Measurements from ENCODE around the gene SLA2. TPM values are rescaled to one million over a fixed set of nuclear protein-coding genes. Genes with fewer than 3 reads are reported as not detected.
"Not testable (repeated sequence)": the region's sequence is repeated elsewhere in the genome, so short reads cannot be mapped to it uniquely, and the experiment has no call there.

The SLA2 gene
- total RNA-seq, 1 donor from 2014 or later = 0.18 TPM

DNA sequence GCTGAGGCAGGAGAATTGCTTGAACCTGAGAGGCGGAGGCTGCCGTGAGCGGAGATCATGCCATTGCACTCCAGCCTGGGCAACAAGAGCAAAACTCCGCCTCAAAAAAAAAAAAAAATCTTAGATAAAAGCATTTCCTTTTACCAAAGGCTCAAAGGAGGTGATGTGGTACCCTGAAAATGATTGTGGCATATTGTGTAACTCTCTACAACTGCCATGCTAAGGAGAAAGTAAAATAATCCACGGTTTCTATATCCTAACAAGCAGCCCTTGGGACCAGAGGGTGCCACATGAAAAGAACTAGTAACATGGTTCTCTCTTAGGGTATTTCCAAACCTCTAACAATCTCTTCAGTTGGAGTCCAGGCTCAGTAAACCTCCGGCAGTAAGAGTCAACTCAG lies 38.8 kb upstream of the SLA2 start:
- TF ChIP-seq, protein P1, sequence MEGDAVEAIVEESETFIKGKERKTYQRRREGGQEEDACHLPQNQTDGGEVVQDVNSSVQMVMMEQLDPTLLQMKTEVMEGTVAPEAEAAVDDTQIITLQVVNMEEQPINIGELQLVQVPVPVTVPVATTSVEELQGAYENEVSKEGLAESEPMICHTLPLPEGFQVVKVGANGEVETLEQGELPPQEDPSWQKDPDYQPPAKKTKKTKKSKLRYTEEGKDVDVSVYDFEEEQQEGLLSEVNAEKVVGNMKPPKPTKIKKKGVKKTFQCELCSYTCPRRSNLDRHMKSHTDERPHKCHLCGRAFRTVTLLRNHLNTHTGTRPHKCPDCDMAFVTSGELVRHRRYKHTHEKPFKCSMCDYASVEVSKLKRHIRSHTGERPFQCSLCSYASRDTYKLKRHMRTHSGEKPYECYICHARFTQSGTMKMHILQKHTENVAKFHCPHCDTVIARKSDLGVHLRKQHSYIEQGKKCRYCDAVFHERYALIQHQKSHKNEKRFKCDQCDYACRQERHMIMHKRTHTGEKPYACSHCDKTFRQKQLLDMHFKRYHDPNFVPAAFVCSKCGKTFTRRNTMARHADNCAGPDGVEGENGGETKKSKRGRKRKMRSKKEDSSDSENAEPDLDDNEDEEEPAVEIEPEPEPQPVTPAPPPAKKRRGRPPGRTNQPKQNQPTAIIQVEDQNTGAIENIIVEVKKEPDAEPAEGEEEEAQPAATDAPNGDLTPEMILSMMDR (IDR thresholded peaks at IDR 0.05; ENCODE audit: unreplicated experiment) = no peak
- Mint-ChIP-seq H3K4me1 (no peaks in the 10 kb centered on the region), H3K36me3 (peaks cover 15% of the 10 kb centered on the region), H3K4me3 (no peak overlapping the region), H3K9me3 (no peaks in the 10 kb centered on the region), H3K27ac (no peak overlapping the region), H3K27me3 (ENCODE audit: low read depth) (no peaks in the 10 kb centered on the region)
- no peak for DNase-seq (ENCODE audit: low spot score in 2 of 2, unreplicated experiment in 2 of 2)

DNA sequence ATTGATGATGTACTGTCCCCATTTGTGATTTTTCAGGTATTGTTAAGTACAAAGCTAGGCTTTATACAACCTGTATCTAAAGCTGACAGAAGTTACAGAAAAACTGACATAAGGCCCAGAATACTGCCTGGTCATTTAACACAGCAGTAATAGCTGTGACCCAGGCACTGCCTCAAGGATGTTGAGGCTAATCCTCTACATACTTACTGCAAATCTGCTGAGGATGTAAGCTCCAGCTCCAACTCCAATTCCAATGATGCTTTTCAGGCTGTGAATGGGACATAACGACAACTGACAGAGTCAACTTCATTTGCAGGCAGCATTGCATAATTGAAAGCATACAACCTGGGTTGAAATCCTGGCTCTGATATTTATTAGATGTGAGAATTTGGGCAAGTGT lies 36.3 kb upstream of the SLA2 start:
- DNase-seq (ENCODE audit: low spot score in 2 of 2, unreplicated experiment in 2 of 2) = no peak
- Mint-ChIP-seq H3K4me3 (no peak overlapping the region), H3K27me3 (ENCODE audit: low read depth) (no peaks in the 10 kb centered on the region), H3K27ac (no peak overlapping the region), H3K36me3 (peaks cover 24% of the 10 kb centered on the region), H3K9me3 (no peaks in the 10 kb centered on the region), H3K4me1 (peaks cover 8% of the 10 kb centered on the region)
- TF ChIP-seq, protein P1 (IDR thresholded peaks at IDR 0.05; ENCODE audit: unreplicated experiment) = no peak

DNA sequence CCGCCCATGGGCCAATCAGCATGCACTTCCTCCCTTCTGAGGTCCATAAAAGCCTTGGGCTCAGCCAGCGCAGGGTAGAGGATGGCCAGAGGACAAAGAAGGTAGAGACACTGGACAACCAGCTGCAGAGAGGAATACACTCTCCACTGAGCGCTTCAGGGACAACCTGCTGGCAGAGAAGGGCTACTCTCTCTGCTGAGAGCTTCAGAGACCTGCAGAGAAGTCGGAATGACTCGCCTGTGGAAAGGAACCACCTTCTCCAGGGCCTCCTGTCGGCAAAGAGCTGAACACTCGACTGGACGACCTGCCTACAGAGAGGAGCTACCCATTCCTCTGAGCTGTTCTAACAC lies 31.4 kb upstream of the SLA2 start:
- TF ChIP-seq, protein P1 (IDR thresholded peaks at IDR 0.05; ENCODE audit: unreplicated experiment) = no peak
- H3K27ac Mint-ChIP-seq = peak overlapping the region; percentile 90
- H3K4me1 Mint-ChIP-seq = peaks cover 8% of the 10 kb centered on the region
- H3K36me3 Mint-ChIP-seq = peaks cover 22% of the 10 kb centered on the region
- H3K27me3 Mint-ChIP-seq (ENCODE audit: low read depth) = no peaks in the 10 kb centered on the region
- H3K4me3 Mint-ChIP-seq = peak overlapping the region; percentile 84
- no peak for DNase-seq (ENCODE audit: low spot score in 2 of 2, unreplicated experiment in 2 of 2)
- no peaks in the 10 kb centered on the region for H3K9me3 Mint-ChIP-seq

DNA sequence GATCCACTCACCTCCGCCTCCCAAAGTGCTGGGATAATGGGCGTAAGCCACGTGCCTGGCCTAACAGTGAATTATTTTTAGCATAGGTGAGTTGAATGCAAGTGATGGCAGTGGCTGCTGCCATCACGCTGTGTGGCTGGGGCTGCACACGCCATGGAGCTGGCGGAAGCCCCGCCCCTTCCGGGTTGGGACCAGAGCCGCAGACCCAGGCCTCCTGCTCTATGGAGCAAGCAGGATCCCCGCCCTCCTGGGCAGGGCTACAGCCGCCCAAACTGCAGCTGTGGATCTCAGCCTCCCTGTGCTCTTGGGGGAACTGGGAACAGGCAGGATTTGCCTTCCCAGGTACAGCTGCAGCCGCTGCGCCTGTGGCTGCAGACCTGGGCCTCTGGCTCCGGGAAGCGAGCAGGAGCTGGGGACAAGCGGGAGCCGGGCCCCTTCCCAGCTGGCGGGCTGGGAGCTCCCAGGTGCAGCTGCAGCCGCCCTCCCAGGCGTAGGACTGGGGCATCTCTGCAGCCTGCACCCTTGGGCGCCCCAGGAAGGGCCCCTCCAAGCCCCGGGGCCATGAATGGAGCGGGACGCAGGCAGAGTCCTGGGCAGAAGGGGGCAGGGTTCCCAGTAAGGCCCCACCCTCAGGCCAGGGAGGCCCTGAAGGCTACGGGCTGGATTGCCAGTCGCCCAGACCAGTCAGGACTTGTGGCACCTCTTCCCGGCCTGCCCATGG lies 30.9 kb upstream of the SLA2 start:
- TF ChIP-seq, protein P1 (IDR thresholded peaks at IDR 0.05; ENCODE audit: unreplicated experiment) = no peak
- peaks cover 17% of the 10 kb centered on the region for H3K36me3 Mint-ChIP-seq
- DNase-seq (ENCODE audit: low spot score in 2 of 2, unreplicated experiment in 2 of 2) = peak; percentile 80 to 85
- H3K4me3 Mint-ChIP-seq = peak overlapping the region; percentile 84
- peaks cover 8% of the 10 kb centered on the region for H3K4me1 Mint-ChIP-seq
- peak overlapping the region; percentile 76 for H3K27ac Mint-ChIP-seq
- H3K9me3 Mint-ChIP-seq = no peaks in the 10 kb centered on the region
- H3K27me3 Mint-ChIP-seq (ENCODE audit: low read depth) = no peaks in the 10 kb centered on the region

GRCh38 chr20:36675545-36675944 lies 29.5 kb upstream of the SLA2 start:
- not testable (repeated sequence) for H3K27ac Mint-ChIP-seq

DNA sequence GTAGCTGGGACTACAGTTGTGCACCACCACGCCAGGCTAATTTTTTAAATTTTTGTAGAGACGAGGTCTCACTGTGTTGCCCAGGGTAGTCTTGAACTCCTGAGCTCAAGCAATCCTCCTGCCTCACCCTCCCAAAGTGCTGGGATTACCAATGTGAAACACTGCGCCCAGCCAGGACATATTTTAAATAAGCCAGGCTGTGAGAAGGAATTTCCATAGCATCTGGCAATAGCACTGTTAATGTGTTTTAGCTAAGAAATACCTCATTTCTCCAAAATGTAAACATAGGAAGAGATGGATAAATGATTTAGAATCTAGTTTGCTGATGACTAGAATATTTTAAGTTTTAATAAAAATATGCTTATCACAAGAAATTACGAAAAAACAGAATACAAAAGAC lies 27.0 kb upstream of the SLA2 start:
- peaks cover 12% of the 10 kb centered on the region for H3K36me3 Mint-ChIP-seq

More at GRCh38 chr20:36675545-36675944, 29.5 kb upstream of the SLA2 start:
- not testable (repeated sequence) for H3K4me1 Mint-ChIP-seq; H3K27me3 Mint-ChIP-seq (ENCODE audit: low read depth); H3K9me3 Mint-ChIP-seq; DNase-seq (ENCODE audit: low spot score in 2 of 2, unreplicated experiment in 2 of 2)
- Mint-ChIP-seq H3K4me3 (peak overlapping the region; percentile 37), H3K36me3 (peaks cover 14% of the 10 kb centered on the region)

More for the DNA sequence above, 27.0 kb upstream of the SLA2 start:
- TF ChIP-seq, protein P1 (IDR thresholded peaks at IDR 0.05; ENCODE audit: unreplicated experiment) = no peak
- Mint-ChIP-seq H3K4me3 (no peak overlapping the region), H3K27me3 (ENCODE audit: low read depth) (no peaks in the 10 kb centered on the region), H3K4me1 (peaks cover 8% of the 10 kb centered on the region), H3K27ac (no peak overlapping the region), H3K9me3 (no peaks in the 10 kb centered on the region)
- no peak for DNase-seq (ENCODE audit: low spot score in 2 of 2, unreplicated experiment in 2 of 2)

Data from mesothelial cell of epicardium (in vitro differentiated cells).